A673 (cell line): ENCODE results near the gene CDC6.

Experiments used
- CTCF ChIP-seq: fragments of 300-800, 200-600 bp; sonication (generic); conservative IDR thresholded peaks from 2 replicates; pipeline ENCODE4 v1.5.1; 2017; ENCODE audit warnings: low read depth, mild to moderate bottlenecking, antibody characterized with exemption, low read length, moderate library complexity, mixed read lengths
- EZH2 ChIP-seq: fragments of 200-600 bp; sonication (generic); IDR thresholded peaks from 2 replicates; pipeline ENCODE4 v1.6.1; 2017; ENCODE audit warnings: borderline replicate concordance, low read depth, mild to moderate bottlenecking, mixed read lengths, antibody characterized with exemption, low read length; ENCODE audit not compliant: poor library complexity, severe bottlenecking

GRCh38 chr17:40344421-40345160, 56.9 kb downstream of the CDC6 start:
- TF ChIP-seq CTCF (no peak), EZH2 (no peak)
